ENCODE results near the gene NRG2. TPM values are rescaled to one million over a fixed set of nuclear protein-coding genes. Genes with fewer than 3 reads are reported as not detected.

Gene NRG2
- total RNA-seq, 2 experiments from 2014 or later: not detected

DNA sequence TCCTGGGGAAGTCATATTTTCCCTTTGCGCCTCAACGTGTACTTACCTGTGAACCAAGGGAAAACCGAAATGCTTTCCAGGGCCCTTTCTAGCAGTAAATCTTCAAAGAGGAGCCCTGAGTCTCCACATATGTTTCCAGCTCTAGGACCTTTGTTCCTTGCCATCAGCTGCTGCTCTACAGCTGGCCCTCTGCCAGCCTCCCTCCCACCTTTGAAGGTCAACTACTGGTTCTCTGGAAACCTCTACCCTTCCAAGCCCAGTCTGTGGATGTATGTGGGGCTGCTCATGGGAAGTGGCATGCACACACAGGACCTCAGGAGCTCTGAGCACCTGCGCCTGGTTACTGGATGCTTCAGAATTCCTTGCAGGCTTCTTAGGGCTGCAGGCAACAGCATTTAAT, 130.3 kb downstream of the NRG2 start:
- no peaks in the 10 kb centered on the region for H3K9me3 Mint-ChIP-seq
- DNase-seq: no peak
- no peaks in the 10 kb centered on the region for H3K4me1 Mint-ChIP-seq
- no peak overlapping the region for H3K4me3 Mint-ChIP-seq
- POLR2A ChIA-PET: no interaction called here
- no peaks in the 10 kb centered on the region for H3K36me3 Mint-ChIP-seq (ENCODE audit: low read depth)
- H3K27me3 Mint-ChIP-seq: peaks cover 10% of the 10 kb centered on the region
- no peak overlapping the region for H3K27ac Mint-ChIP-seq
- CTCF ChIA-PET: no interaction called here

DNA sequence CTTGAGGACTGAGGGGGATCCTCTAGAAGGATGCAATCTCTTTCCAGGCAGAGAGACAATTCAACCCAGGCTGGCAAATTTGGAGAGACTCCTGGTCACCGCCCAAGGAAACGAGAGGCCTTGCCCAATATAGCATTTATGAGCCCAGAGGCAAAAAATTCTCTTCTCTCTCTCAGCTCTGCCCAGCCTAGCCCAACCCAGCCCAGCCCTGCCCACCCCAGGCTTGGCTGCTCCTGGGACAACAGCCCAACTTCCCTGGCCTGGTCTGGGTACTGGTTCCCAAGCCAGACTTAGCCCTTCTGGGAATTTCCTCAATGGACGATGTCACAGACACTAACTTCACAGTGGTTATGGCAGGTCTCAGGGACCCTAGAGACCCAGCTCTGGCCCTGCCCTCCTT, 130.9 kb downstream of the NRG2 start:
- CTCF ChIA-PET: no interaction called here
- H3K36me3 Mint-ChIP-seq (ENCODE audit: low read depth): no peaks in the 10 kb centered on the region
- no peaks in the 10 kb centered on the region for H3K4me1 Mint-ChIP-seq
- peaks cover 10% of the 10 kb centered on the region for H3K27me3 Mint-ChIP-seq
- no peak overlapping the region for H3K27ac Mint-ChIP-seq
- POLR2A ChIA-PET: no interaction called here
- H3K9me3 Mint-ChIP-seq: no peaks in the 10 kb centered on the region
- H3K4me3 Mint-ChIP-seq: no peak overlapping the region
- no peak for DNase-seq

DNA sequence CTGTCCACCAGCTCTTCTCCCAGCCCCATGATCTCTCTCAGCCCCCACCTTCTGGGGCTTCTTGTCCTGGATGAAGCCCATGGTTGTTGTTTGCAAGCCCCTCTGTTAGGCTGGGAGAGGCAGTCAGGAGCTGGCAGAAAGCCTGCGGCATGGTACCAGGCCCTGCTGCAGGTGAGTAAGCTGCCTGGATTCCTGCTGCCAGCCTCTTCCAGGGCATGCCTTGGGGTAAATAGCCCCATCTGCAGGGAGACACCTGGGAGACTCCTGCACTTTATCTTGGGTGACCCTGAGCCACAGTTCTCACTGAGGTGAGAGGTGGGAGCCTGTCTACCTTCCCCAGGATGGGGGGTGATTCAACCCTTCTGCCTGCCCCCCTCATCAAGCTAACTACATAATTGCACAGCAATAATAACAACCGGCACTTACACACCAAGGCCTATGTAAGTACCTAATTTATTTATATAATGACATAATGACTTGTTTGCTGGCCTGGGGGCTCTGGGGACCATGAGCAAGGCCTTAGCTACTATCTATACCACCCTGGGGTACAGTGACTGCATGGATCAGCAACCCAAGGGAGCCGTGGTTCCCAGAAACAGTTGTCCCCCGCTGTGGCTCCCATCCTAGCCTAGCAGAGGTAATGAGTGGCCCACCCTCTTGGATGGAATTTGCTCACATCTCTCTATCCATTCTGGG, 131.5 kb downstream of the NRG2 start:
- H3K27ac Mint-ChIP-seq: no peak overlapping the region
- no peak overlapping the region for H3K4me3 Mint-ChIP-seq
- no peaks in the 10 kb centered on the region for H3K36me3 Mint-ChIP-seq (ENCODE audit: low read depth)
- H3K9me3 Mint-ChIP-seq: no peaks in the 10 kb centered on the region
- no peak for DNase-seq
- POLR2A ChIA-PET: no interaction called here
- CTCF ChIA-PET: no interaction called here
- H3K4me1 Mint-ChIP-seq: no peaks in the 10 kb centered on the region
- H3K27me3 Mint-ChIP-seq: peaks cover 10% of the 10 kb centered on the region

DNA sequence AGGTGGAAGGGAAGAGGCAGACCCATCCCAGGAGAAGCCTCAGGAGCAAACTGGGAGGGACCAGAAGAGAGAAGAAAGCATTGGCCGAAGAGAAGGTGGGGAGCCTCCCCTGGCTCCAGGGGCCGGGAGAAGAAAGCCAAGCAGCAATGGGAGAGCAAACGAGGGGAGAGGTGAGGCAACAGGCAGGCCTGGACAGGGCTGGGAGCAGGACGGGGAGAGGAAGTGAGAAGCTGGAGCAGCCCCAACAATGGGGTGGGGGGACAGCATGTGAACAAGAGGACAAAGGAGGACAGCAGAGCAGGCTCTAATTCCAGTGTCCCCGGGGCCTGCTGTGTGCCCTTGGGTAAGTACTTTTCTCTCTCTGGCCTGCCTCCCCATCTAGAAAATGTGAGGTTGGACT, 132.2 kb downstream of the NRG2 start:
- Mint-ChIP-seq H3K27me3 (peaks cover 4% of the 10 kb centered on the region), H3K36me3 (ENCODE audit: low read depth) (no peaks in the 10 kb centered on the region), H3K4me1 (no peaks in the 10 kb centered on the region), H3K4me3 (no peak overlapping the region), H3K27ac (no peak overlapping the region), H3K9me3 (no peaks in the 10 kb centered on the region)
- ChIA-PET POLR2A (no interaction called here), CTCF (no interaction called here)
- no peak for DNase-seq

DNA sequence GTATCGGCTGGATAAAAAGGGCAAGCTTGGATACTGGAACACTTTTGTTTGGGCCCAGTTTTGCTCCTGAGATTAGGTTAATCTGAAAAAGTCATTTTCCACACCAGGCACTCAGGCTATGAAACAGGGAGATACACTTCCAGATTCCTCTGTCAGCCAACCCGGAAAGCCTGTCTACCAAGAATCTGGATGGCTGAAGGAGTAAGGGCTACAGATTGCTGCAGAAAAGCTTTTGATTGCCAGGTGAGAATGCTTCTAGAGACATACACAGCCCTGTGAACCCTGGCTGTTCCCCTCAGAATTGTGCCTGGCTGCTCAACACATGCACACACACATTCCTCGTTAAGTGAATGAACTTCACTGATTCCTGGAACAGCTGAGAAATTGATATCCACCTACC, 133.1 kb downstream of the NRG2 start:
- Mint-ChIP-seq H3K4me1 (no peaks in the 10 kb centered on the region), H3K27ac (no peak overlapping the region), H3K27me3 (no peaks in the 10 kb centered on the region), H3K36me3 (ENCODE audit: low read depth) (no peaks in the 10 kb centered on the region), H3K9me3 (no peaks in the 10 kb centered on the region), H3K4me3 (no peak overlapping the region)
- ChIA-PET POLR2A (no interaction called here), CTCF (no interaction called here)
- DNase-seq: no peak

DNA sequence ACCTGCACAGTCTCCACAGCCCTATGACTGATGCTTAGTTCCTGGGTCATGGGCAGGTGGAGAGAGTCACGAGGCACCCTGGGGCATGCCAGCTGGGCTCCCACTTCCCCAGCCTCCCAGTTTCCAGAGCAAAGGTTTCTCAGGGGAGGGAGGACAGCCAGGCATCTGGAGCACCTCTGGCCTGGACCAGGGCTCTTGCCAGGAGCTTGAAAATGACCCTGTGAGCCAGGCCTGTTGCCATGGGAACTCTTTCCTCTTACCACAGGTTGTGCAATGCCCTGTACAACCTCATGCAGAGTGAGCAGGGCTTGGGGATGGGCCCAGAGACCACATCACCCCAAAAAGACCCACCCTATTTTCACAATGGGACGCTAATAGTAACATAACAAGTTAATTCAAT, 134.3 kb downstream of the NRG2 start:
- ChIA-PET POLR2A (no interaction called here), CTCF (no interaction called here)
- Mint-ChIP-seq H3K4me1 (no peaks in the 10 kb centered on the region), H3K27me3 (peaks cover under 1% of the 10 kb centered on the region), H3K9me3 (no peaks in the 10 kb centered on the region), H3K4me3 (no peak overlapping the region), H3K36me3 (ENCODE audit: low read depth) (no peaks in the 10 kb centered on the region), H3K27ac (no peak overlapping the region)
- DNase-seq: no peak

DNA sequence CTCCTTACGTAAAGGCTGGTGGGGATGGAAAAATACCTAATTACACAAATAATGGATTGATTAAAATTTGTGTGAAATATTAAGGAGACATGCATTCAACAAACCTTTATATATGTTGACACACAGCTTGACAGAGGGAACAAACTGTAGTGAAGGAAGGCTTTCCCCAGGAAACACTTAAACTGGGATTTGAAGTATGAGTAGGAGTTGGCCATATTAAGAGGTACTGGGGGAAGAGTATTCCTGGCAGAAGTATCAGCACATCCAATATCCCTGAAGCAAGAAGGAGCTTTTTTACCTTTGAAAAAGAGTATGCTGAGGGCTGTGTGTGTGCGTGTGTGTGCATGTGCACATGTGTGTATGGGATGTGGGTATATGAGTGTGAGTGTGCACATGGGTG, 136.4 kb downstream of the NRG2 start:
- no peaks in the 10 kb centered on the region for H3K36me3 Mint-ChIP-seq (ENCODE audit: low read depth)
- peaks cover 1% of the 10 kb centered on the region for H3K4me1 Mint-ChIP-seq
- CTCF ChIA-PET: no interaction called here
- no peak overlapping the region for H3K4me3 Mint-ChIP-seq
- DNase-seq: no peak
- H3K27me3 Mint-ChIP-seq: peaks cover 21% of the 10 kb centered on the region
- no peak overlapping the region for H3K27ac Mint-ChIP-seq
- no peaks in the 10 kb centered on the region for H3K9me3 Mint-ChIP-seq
- POLR2A ChIA-PET: no interaction called here

DNA sequence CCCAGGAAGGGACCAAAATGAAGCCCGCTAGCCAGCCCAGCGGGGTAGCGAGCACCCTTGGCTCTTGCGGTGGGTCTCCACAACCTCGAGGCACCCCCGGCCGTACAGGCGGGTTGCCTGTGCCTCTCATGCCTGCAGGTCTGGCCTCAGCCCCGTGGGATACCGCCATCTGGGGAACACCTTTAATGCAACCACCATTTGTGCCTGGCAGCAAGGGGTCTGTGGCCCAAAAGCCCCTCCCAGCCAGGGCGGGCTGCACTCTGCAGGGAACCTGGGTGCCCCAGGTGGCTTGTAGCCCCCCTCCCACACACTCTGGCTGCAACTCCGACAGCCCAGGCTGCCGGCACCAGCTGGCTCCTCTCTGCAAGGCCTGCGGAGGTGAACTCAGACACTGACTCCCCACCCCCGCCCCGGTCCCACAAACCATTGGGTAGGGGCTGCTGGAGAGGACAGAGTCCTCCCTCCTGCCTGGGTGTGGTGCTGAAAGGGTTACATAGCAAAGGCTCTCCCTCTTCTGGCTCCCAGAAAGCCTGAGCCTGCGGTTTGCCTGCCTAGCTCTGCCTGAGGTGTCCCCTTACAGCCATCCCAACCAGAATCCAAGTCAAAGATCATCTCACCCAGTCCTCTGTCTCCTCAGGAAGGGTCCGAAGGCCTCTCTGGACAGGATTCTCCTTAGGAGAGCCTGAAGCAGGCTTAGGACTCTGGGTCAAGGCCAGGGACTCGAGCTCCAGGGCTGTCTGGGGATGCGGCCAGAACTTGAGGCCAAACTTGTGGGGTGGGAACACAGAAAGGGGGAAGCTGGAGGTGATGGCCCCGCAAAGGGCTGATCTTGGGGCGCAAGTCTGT, 138.1 kb downstream of the NRG2 start:
- H3K36me3 Mint-ChIP-seq (ENCODE audit: low read depth): no peaks in the 10 kb centered on the region
- no peaks in the 10 kb centered on the region for H3K9me3 Mint-ChIP-seq
- H3K4me1 Mint-ChIP-seq: peaks cover 1% of the 10 kb centered on the region
- H3K4me3 Mint-ChIP-seq: no peak overlapping the region
- ChIA-PET POLR2A (no interaction called here), CTCF (no interaction called here)
- H3K27me3 Mint-ChIP-seq: peaks cover 31% of the 10 kb centered on the region
- no peak for DNase-seq
- no peak overlapping the region for H3K27ac Mint-ChIP-seq

DNA sequence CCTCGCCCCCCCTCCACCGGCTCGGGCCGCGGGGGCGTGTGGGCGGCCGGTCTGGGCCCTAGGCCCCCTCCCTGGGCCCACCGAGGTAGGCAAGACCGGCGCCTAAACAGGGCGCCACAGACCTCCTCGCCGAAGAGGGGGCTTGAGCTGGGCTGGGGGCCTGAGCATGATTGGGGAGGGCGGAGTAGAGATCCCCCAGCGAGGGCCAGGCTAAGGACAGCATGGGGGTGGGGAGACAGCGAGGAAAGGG, 138.6 kb downstream of the NRG2 start:
- CTCF ChIA-PET: no interaction called here
- Mint-ChIP-seq H3K4me1 (peaks cover 1% of the 10 kb centered on the region), H3K9me3 (no peaks in the 10 kb centered on the region), H3K4me3 (no peak overlapping the region), H3K27ac (no peak overlapping the region), H3K36me3 (ENCODE audit: low read depth) (no peaks in the 10 kb centered on the region), H3K27me3 (peaks cover 33% of the 10 kb centered on the region)
- no peak for DNase-seq
- POLR2A ChIA-PET: no interaction called here

DNA sequence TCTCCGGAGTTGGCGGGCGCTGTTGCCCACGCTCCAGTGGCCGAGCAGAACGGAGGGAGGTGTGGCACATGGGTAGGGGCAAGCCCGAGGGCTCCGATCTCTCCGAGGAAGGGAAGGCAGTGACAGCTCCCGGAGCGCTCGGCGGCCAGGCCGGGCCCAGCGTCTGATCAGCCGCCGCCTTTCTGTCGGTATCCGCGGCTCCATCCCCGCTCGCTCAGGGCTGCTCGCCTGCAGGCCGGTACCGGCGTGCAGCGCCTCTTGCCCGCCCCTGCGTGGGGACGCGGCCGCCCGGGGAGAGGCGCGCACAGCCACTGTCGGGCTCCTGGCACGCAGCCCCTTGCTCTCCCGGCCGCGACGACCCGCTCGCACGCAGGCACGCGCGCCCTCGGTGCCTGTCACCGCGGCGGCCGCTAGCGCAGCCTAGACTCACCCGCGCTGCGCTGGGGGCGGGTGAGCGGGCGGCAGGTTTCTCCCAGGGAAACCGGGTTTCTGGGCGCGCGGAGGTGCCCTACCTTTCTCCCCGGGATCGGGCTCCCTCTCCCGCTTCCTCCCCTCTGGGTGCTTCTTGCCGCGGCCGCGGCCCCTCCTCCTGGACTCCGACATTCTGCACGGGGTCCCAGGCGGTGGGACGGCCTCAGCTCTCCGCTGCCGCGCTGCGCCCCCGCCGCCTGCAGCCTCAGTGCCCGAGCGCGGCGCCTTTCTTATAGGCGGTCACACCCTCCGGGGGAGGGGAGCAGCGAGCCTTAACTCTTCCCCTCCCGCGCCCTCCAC, 139.1 kb downstream of the NRG2 start:
- DNase-seq: no peak
- CTCF ChIA-PET: no interaction called here

DNA sequence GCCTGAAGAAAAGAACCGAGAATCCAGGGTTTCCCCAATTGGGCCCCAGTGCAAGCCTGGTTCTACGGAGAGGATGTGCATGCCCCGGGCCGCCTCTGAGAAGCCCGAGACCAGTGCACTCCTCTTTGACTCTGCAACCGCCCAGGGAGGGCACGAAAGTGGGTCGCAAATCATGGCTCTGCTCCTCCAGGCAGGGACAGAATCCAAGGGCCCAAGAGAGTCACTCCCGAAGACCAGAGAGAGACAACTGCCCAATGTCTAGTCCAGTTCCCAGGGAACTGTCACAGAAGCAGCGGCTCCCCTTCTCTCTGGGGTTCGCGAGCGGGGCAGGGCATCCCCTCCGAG, 139.7 kb downstream of the NRG2 start:
- Mint-ChIP-seq H3K27ac (no peak overlapping the region), H3K4me1 (peaks cover 1% of the 10 kb centered on the region), H3K36me3 (ENCODE audit: low read depth) (no peaks in the 10 kb centered on the region), H3K27me3 (peaks cover 37% of the 10 kb centered on the region), H3K9me3 (no peaks in the 10 kb centered on the region), H3K4me3 (no peak overlapping the region)
- no peak for DNase-seq
- ChIA-PET POLR2A (no interaction called here), CTCF (no interaction called here)

More for the DNA sequence above, 139.1 kb downstream of the NRG2 start:
- no peak overlapping the region for H3K27ac Mint-ChIP-seq
- H3K9me3 Mint-ChIP-seq: no peaks in the 10 kb centered on the region
- peaks cover 33% of the 10 kb centered on the region for H3K27me3 Mint-ChIP-seq
- H3K36me3 Mint-ChIP-seq (ENCODE audit: low read depth): no peaks in the 10 kb centered on the region
- H3K4me3 Mint-ChIP-seq: no peak overlapping the region
- POLR2A ChIA-PET: no interaction called here
- H3K4me1 Mint-ChIP-seq: peaks cover 1% of the 10 kb centered on the region

DNA sequence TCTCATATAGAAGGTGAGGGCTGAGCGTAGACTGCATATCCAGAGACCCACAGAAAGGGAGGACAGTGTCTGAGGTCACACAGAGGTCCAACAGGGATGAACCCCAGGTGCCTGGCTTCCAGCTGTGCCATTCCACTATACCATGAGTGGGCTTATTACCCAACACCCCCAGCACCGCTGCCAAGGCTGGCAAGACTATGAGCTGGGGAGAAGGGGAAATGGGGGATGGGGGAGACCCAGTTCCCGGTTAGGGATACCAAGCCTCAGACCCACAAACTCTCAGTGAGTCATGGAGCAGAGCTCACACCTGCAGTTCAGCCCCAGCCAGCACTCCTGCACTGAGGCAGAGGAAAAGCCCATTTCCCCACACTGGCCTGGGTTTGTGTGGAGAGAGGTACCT, 141.1 kb downstream of the NRG2 start:
- Mint-ChIP-seq H3K4me3 (no peak overlapping the region), H3K27ac (no peak overlapping the region), H3K27me3 (peaks cover 37% of the 10 kb centered on the region), H3K4me1 (peaks cover 1% of the 10 kb centered on the region), H3K36me3 (ENCODE audit: low read depth) (no peaks in the 10 kb centered on the region), H3K9me3 (no peaks in the 10 kb centered on the region)
- DNase-seq: no peak
- CTCF ChIA-PET: interaction anchor here (0.7 to 1.0 kb wide), 2 partner anchors 54 to 67 kb away, joined by 4 to 5 read pairs; no protein-coding TSS in a partner anchor
- POLR2A ChIA-PET: no interaction called here

DNA sequence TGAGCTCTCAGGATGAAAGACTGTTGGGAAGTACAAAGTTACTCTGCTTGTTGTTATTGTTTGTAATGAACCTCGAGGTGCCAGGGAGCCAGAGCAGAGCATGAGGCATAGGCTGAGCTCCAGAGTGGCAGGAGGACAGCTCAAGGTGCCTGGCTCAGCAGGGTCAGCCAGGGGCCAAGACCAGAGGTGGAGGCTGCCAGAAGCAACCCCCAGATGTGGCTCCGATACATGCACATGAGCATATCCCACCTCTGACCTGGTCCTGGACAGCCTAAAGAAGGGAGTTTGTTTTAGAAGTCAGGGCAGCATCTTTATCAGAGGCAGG, 141.9 kb downstream of the NRG2 start:
- no peaks in the 10 kb centered on the region for H3K36me3 Mint-ChIP-seq (ENCODE audit: low read depth)
- ChIA-PET CTCF (interaction anchor here (1.0 to 1.2 kb wide), 2 partner anchors 52 to 136 kb away, joined by 3 to 4 read pairs; no protein-coding TSS in a partner anchor), POLR2A (no interaction called here)
- H3K4me1 Mint-ChIP-seq: peaks cover 1% of the 10 kb centered on the region
- no peak overlapping the region for H3K4me3 Mint-ChIP-seq
- peaks cover 37% of the 10 kb centered on the region for H3K27me3 Mint-ChIP-seq
- H3K27ac Mint-ChIP-seq: no peak overlapping the region
- H3K9me3 Mint-ChIP-seq: no peaks in the 10 kb centered on the region
- DNase-seq: no peak

Data from activated CD4-positive, alpha-beta T cell treated with anti-CD3 and anti-CD28 coated beads, Interleukin-2, amount 10 ng/mL, durations not matched to agents 7 days and 5 days (primary cell).